Astrocyte of the spinal cord (primary cell): Measurements from ENCODE around the gene DOCK2.

Source experiments
- DNase-seq: peaks from one replicate; pipeline ENCODE4 v3.0.0; 2011; ENCODE audit warnings: low read depth, low spot score
- H3K4me3 ChIP-seq: 2 replicates; pipeline ENCODE4 v1.5.1; 2011; ENCODE audit warnings: low read depth, mild to moderate bottlenecking, low read length, moderate library complexity
- CTCF ChIP-seq: IDR thresholded peaks from 2 replicates; pipeline ENCODE4 v1.5.1; 2012; ENCODE audit warnings: low read depth, mild to moderate bottlenecking, low read length, inconsistent platforms
- in situ Hi-C: cut with HindIII; loops from 2 replicates; pipeline ENCODE4 v1.10.0; 2017; ENCODE audit warnings: low sequenced_read_pairs

The DOCK2 gene

DNA sequence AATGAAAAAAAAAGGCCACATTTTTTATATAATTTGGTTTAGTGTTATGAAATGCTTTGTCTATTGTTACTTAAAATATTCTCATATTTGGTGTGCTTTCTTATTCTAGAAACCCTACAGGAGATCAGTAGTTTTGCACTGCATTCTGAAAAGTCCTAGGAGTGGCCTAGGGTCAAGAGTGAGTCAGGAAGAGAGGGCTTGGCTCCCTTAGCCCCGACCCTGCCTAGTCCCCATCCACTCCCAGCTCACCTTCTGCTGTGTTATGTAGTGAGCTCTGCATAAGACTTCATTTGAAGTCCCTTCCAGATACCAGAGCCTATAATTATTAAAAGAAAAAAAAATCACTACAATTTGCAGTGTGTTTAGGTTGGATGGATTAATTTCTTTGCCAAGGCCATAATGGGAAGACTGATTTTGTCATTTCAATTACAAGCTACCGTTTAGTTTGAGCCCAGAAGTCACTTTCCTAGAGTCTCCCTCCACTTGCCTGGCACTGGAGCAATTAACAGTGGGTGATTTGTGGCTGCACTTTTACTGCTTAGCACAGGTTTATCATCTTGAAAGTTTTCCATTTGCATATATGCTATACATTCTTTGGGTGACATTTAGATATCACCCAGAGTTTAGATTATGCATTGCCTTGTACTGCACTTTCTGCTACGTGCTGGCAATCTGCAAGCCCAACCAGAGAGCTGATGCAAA lies 199.9 kb downstream of the DOCK2 start:
- no peak for TF ChIP-seq CTCF
- in situ Hi-C loops, result no loop called here
- H3K4me3 ChIP-seq, result no peak overlapping the region
- no peak for DNase-seq

DNA sequence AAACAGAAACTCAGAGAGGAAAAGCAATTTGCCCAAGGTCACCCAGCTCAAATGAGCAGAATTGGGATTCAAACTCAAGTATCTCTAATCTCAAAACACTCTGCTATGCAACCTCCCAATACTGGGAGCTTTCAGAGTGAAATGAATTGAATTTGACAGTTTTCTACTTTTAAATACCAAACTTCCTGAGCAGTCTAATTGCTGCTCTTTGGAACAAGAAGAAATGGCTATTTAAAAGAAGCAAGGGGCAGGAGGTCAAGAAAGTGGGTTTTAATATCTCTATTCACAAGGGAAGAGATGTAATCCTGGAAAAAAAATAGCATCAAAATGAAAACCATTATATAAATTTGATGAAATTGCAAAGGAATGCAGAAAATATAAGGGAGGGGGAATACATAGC lies 200.6 kb downstream of the DOCK2 start:
- TF ChIP-seq CTCF, result no peak
- H3K4me3 ChIP-seq, result no peak overlapping the region
- DNase-seq, result no peak
- in situ Hi-C loops, result no loop called here

- in situ Hi-C loops, result no loop called here
- no peak overlapping the region for H3K4me3 ChIP-seq
- TF ChIP-seq CTCF, result no peak
- DNase-seq, result no peak
These were observed 201.6 kb downstream of the DOCK2 start for GRCh38 chr5:169838688-169839087.

GRCh38 chr5:169840405-169840804 lies 203.3 kb downstream of the DOCK2 start:
- DNase-seq, result no peak
- TF ChIP-seq CTCF, result no peak
- no peak overlapping the region for H3K4me3 ChIP-seq
- in situ Hi-C loops, result no loop called here

DNA sequence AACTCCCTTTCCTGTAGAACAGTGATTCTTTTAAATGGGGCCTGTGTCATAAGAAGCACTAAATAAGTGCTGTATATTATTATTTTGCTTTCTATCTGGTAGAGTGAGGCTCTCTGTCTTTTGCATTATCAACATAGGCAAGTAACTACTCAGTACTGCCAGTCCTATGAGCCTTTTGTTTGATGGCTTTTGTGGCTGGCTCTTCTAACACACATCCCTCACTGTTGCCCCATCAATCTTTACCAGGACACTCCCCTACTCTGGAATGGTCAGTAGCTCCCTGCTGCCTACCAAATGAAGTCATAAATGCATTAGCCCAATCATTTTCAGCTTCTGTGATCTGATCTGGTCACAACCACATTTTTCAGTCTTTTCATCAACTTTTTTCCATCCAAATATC lies 205.6 kb downstream of the DOCK2 start:
- TF ChIP-seq CTCF, result no peak
- in situ Hi-C loops, result no loop called here
- DNase-seq, result no peak
- H3K4me3 ChIP-seq, result no peak overlapping the region

DNA sequence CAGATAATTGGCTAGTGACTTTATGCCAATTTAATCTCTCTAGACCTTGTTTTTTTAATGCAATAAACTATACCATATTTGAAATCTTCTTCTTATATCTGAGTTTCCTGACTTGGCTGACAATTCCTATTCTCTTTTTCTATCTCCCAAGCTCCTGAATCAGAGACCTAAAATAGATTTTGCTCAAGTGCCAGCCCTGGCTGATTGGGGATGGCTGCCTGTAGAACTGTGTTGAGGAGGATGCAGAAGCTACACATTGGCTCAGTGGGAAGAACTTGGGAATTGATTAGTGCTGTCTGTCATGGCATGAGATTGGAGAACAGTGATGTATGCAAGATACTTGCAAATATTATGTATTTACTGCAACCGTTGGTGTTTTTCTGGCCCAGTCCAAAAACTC lies 210.4 kb downstream of the DOCK2 start:
- in situ Hi-C loops, result no loop called here
- DNase-seq, result no peak
- H3K4me3 ChIP-seq, result no peak overlapping the region
- no peak for TF ChIP-seq CTCF

- in situ Hi-C loops, result no loop called here
- H3K4me3 ChIP-seq, result no peak overlapping the region
- no peak for TF ChIP-seq CTCF
- DNase-seq, result no peak
These were observed 211.2 kb downstream of the DOCK2 start for GRCh38 chr5:169848271-169848670.
